HEK293 (cell line): ENCODE measurements around the gene NSG1.

Experiments used
- CTCF ChIA-PET: fragments of 350-600 bp; formaldehyde crosslinking; extraction: SDS; loops from one replicate; lab custom pipeline; 2021; ENCODE audit warnings: antibody characterized with exemption; lab: Yijun Ruan, JAX
- POLR2A ChIA-PET: fragments of 300-600 bp; formaldehyde crosslinking; extraction: SDS; loops from one replicate; lab custom pipeline; 2020; ENCODE audit warnings: antibody characterized with exemption, inconsistent platforms; lab: Yijun Ruan, JAX
- H3K27ac ChIP-seq: fragments of 200-500 bp; sonication (Bioruptor generic); 2 replicates; pipeline ENCODE4 v1.5.1; 2014; ENCODE audit warnings: low read depth, low read length, control low read depth, inconsistent platforms; ENCODE audit errors: extremely low read depth
- H3K36me3 ChIP-seq, 2 experiments: fragments of 200-500 bp in 1 of 2; sonication (Bioruptor generic) in 1 of 2; 1 replicate in 1 of 2; 2 replicates in 1 of 2; pipeline ENCODE4 v1.5.1; 2014 to 2017; ENCODE audit warnings: inconsistent platforms in 2 of 2, low read length in 2 of 2; ENCODE audit not compliant: control insufficient read depth in 2 of 2, insufficient read depth in 1 of 2
- H3K4me1 ChIP-seq: fragments of 200-500 bp; sonication (Bioruptor generic); 2 replicates; pipeline ENCODE4 v1.5.1; 2014; ENCODE audit warnings: mild to moderate bottlenecking, low read length, inconsistent platforms; ENCODE audit not compliant: control insufficient read depth, insufficient read depth
- H3K4me3 ChIP-seq: 2 replicates; pipeline ENCODE4 v1.5.1; 2011; ENCODE audit warnings: low read depth, mild to moderate bottlenecking, control low read depth, low read length, moderate library complexity
- H3K9me3 ChIP-seq: fragments of 200-500 bp; sonication (Bioruptor generic); 2 replicates; pipeline ENCODE4 v1.5.1; 2014; ENCODE audit warnings: low read depth, low read length, inconsistent platforms; ENCODE audit not compliant: control insufficient read depth, insufficient read depth
- ATF2 ChIP-seq: fragments of 450-650 bp; formaldehyde crosslinking; IDR thresholded peaks from 2 replicates; pipeline ENCODE4 v1.5.1; 2016; ENCODE audit warnings: missing biosample characterization, missing genetic modification characterization, low read depth
- BCL11A ChIP-seq: fragments of 450-650 bp; formaldehyde crosslinking; IDR thresholded peaks from 2 replicates; pipeline ENCODE4 v1.5.1; 2016; ENCODE audit warnings: low read depth, missing biosample characterization, missing genetic modification characterization
- FEZF1 ChIP-seq: fragments of 450-650 bp; formaldehyde crosslinking; IDR thresholded peaks from 2 replicates; pipeline ENCODE4 v1.5.1; 2016; ENCODE audit warnings: missing biosample characterization, missing genetic modification characterization
- GFI1B ChIP-seq: fragments of 450-650 bp; formaldehyde crosslinking; IDR thresholded peaks from 2 replicates; pipeline ENCODE4 v1.5.1; 2016; ENCODE audit warnings: missing biosample characterization, missing genetic modification characterization
- GLI2 ChIP-seq: fragments of 450-650 bp; formaldehyde crosslinking; IDR thresholded peaks from 2 replicates; pipeline ENCODE4; 2017; ENCODE audit warnings: missing biosample characterization, missing genetic modification characterization, low read depth, borderline replicate concordance
- KLF17 ChIP-seq: fragments of 450-650 bp; formaldehyde crosslinking; IDR thresholded peaks from 2 replicates; pipeline ENCODE4 v1.5.1; 2016; ENCODE audit warnings: missing biosample characterization, missing genetic modification characterization
- KLF7 ChIP-seq: fragments of 450-650 bp; formaldehyde crosslinking; IDR thresholded peaks from 2 replicates; pipeline ENCODE4 v1.5.1; 2016; ENCODE audit warnings: missing biosample characterization, missing genetic modification characterization, borderline replicate concordance
- PRDM10 ChIP-seq: fragments of 450-650 bp; formaldehyde crosslinking; IDR thresholded peaks from 2 replicates; pipeline ENCODE4 v1.5.1; 2016; ENCODE audit warnings: missing biosample characterization, missing genetic modification characterization
- PRDM6 ChIP-seq: fragments of 450-650 bp; formaldehyde crosslinking; IDR thresholded peaks from 2 replicates; pipeline ENCODE4 v1.5.1; 2017; ENCODE audit warnings: missing biosample characterization, missing genetic modification characterization
- ZBTB10 ChIP-seq: fragments of 450-650 bp; formaldehyde crosslinking; IDR thresholded peaks from 2 replicates; pipeline ENCODE4 v1.5.1; 2016; ENCODE audit warnings: missing biosample characterization, missing genetic modification characterization
- ZBTB49 ChIP-seq: fragments of 450-650 bp; formaldehyde crosslinking; IDR thresholded peaks from 2 replicates; pipeline ENCODE4 v1.5.1; 2016; ENCODE audit warnings: missing biosample characterization, missing genetic modification characterization, low read depth
- ZFP69B ChIP-seq: fragments of 450-650 bp; formaldehyde crosslinking; IDR thresholded peaks from 2 replicates; pipeline ENCODE4 v1.5.1; 2016; ENCODE audit warnings: missing biosample characterization, missing genetic modification characterization
- ZNF146 ChIP-seq: fragments of 450-650 bp; formaldehyde crosslinking; IDR thresholded peaks from 2 replicates; pipeline ENCODE4 v1.5.1; 2016; ENCODE audit warnings: missing biosample characterization, missing genetic modification characterization
- ZNF175 ChIP-seq: fragments of 450-650 bp; formaldehyde crosslinking; IDR thresholded peaks from 2 replicates; pipeline ENCODE4 v1.5.1; 2016; ENCODE audit warnings: missing biosample characterization, missing genetic modification characterization
- ZNF18 ChIP-seq: fragments of 450-650 bp; formaldehyde crosslinking; IDR thresholded peaks from 2 replicates; pipeline ENCODE4 v1.5.1; 2016; ENCODE audit warnings: missing biosample characterization, missing genetic modification characterization
- ZNF26 ChIP-seq: fragments of 450-650 bp; formaldehyde crosslinking; IDR thresholded peaks from 2 replicates; pipeline ENCODE4 v1.5.1; 2016; ENCODE audit warnings: missing biosample characterization, missing genetic modification characterization
- ZNF350 ChIP-seq: fragments of 450-650 bp; formaldehyde crosslinking; IDR thresholded peaks from 2 replicates; pipeline ENCODE4 v1.5.0; 2017; ENCODE audit warnings: missing biosample characterization, mild to moderate bottlenecking, missing genetic modification characterization
- ZNF510 ChIP-seq: fragments of 450-650 bp; formaldehyde crosslinking; IDR thresholded peaks from 2 replicates; pipeline ENCODE4 v1.5.1; 2018; ENCODE audit warnings: mild to moderate bottlenecking, missing genetic modification characterization, missing biosample characterization; ENCODE audit not compliant: insufficient replicate concordance
- ZNF660 ChIP-seq: fragments of 450-650 bp; IDR thresholded peaks from 2 replicates; pipeline ENCODE4 v1.5.1; 2018; ENCODE audit warnings: missing biosample characterization, mild to moderate bottlenecking, missing genetic modification characterization
- ZNF747 ChIP-seq: fragments of 450-650 bp; formaldehyde crosslinking; IDR thresholded peaks from 2 replicates; pipeline ENCODE4 v1.5.1; 2016; ENCODE audit warnings: missing biosample characterization, missing genetic modification characterization
- ZNF830 ChIP-seq: fragments of 450-650 bp; IDR thresholded peaks from 2 replicates; pipeline ENCODE4 v1.5.0; 2018; ENCODE audit warnings: missing biosample characterization, missing genetic modification characterization, low read depth, mild to moderate bottlenecking, moderate library complexity

NSG1 gene

GRCh38 chr4:4460759-4461158 lies 73.9 kb downstream of the NSG1 start (continued):
- TF ChIP-seq BCL11A (no peak), PRDM6 (no peak), KLF7 (no peak), ZNF660 (tag by site-specific recombination) (no peak), KLF17 (tag by site-specific recombination) (no peak), ZNF830 (tag by site-specific recombination) (no peak), ZNF747 (tag by site-specific recombination) (no peak), FEZF1 (tag by site-specific recombination) (no peak), ZNF18 (tag by site-specific recombination) (no peak), GFI1B (tag by site-specific recombination) (no peak), ZNF510 (tag by site-specific recombination) (no peak), PRDM10 (tag by site-specific recombination) (no peak), ZBTB49 (tag by site-specific recombination) (no peak)

- CTCF ChIA-PET, result no interaction called here
- H3K27ac ChIP-seq, result no peak overlapping the region
- H3K4me3 ChIP-seq, result no peak overlapping the region
- H3K9me3 ChIP-seq, result no peaks in the 10 kb centered on the region
- peaks cover 8% of the 10 kb centered on the region for H3K4me1 ChIP-seq
- peaks cover 0 to 47% of the 10 kb centered on the region in 2 experiments; a peak in 1 of 3 replicates for H3K36me3 ChIP-seq
- POLR2A ChIA-PET, result no interaction called here
- TF ChIP-seq ZFP69B (tag by site-specific recombination) (no peak), ZNF146 (tag by site-specific recombination) (no peak), ZNF175 (tag by site-specific recombination) (no peak), GLI2 (tag by site-specific recombination) (no peak), ZNF26 (tag by site-specific recombination) (no peak), ATF2 (no peak), ZNF350 (tag by site-specific recombination) (no peak), ZBTB10 (no peak)
These were observed 74.3 kb downstream of the NSG1 start for GRCh38 chr4:4461178-4461577.
